ENCODE data around the gene DNAAF8. TPM values are rescaled to one million over a fixed set of nuclear protein-coding genes. Genes with fewer than 3 reads are reported as not detected.

Gene DNAAF8
- total RNA-seq, 2 donors from 2014 or later, result 0.32 to 0.43 TPM

DNA sequence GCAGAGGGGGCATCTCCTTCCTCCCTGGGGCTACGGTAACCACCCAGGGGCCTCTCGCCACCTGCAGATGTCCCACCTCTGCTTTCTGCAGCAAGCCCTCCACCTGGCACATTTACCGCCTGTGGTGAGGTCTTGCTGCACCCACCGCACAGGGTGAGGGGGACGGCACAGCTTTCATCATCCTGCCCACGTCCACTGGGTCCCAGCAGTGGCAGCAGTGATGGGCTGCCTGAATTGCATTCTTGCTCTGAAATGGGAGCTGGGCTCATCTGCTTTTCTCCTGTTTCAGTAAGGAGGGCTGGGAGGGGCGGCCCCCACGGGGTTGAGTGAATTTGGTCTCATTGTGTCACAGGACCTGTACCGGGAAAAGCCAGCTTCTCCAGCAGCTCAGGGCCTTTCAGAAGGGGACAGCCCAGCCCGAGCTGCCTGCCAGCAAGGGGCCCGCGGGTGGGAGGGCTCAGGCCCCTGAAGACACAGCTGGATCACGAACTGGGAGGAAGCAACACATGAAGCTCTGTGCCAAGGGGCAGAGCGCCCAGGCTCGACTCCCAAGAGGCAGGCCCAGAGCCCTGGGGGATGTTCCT is 12.7 kb downstream of the DNAAF8 start:
- no peak for DNase-seq (ENCODE audit: low spot score)
- intact Hi-C loops (cut with DNase I), result no loop called here

GRCh38 chr16:4747906-4748681 is 13.8 kb downstream of the DNAAF8 start:
- intact Hi-C loops (cut with DNase I), result no loop called here
- no peak for DNase-seq (ENCODE audit: low spot score)

DNA sequence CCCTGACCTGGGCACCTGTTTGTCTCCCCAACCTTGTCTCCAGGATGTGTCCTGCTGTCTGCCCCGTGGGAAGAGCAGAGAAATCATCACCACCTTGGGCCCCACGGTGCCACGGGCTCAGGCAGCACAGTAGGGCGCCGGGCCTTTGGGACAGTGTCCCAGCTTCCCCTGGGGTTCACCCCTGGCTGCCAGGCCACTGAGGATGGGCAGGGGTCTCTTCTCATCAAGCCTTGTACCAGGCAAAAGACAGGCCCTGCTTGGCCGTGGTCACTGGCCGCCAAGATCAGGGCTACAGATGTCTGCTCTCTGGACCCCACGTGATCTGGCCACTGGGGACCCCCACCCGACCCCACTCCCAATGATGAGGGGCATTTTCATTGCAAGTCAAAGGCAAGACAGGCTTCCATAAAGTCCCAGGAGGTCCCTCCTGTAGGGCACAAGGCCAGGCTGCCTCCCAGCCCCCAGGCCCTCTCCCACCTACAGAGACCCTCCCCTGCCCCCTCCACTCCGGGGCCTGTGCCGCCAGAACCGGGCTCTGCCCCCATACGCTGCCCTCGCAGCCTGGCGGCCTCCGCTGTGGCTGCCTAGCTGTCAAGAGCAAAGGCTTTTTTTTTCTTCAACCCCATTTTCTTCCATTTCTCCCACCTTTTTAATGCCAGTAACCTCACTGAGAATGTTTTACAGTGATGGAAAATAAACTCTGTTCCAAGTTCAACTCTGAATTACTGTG is 14.5 kb downstream of the DNAAF8 start:
- intact Hi-C loops (cut with DNase I), result no loop called here

DNA sequence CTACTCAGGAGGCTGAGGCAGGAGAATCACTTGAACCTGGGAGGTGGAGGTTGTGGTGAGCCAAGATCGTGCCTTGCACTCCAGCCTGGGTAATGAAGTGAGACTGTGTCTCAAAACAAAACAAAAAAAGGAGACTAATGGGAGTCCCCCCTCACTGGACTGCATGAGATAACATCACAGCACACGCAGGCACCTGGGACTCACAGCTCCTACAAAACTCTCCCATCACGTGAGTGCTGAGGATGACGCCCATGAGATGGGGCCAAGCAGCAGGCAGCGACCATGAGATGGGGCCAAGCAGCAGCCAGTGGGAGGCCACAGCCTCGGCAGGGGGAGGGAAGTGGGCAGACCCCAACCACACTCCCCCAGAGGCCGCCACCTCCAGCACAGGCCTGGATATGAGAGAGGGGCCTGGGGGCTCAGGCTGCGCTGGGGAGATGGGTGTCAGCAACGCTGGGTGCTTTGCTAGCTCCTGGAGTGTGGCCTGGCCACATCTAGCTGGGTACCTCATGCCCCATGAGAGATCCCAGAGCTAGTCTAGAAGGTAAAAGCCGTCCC is 15.4 kb downstream of the DNAAF8 start:
- intact Hi-C loops (cut with DNase I), result loop anchor here in 1 of 2 donors (2.0 kb wide), 1 partner anchor 41 kb away; no protein-coding TSS in a partner anchor

More for the DNA sequence above, 14.5 kb downstream of the DNAAF8 start:
- no peak for DNase-seq (ENCODE audit: low spot score)

DNA sequence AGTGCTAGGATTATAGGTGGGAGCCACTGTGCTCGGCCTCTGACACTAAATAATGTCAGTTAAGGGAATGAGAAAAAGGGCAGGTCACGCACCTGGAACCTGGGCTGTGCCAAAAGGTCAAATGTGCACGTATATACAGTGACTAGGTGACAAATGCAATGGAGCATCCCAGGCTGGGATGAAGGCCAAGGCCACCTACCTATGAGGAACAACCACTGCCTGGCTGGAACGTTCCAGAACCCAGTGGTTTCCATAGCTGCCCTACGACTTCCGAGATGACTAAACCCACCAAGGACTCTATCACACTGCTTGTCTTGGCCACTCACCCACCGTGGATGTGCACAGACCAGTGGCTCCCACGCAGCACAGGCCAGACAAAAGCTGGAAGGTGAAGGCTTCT is 16.6 kb downstream of the DNAAF8 start:
- intact Hi-C loops (cut with DNase I), result loop anchor here in 1 of 2 donors (2.0 kb wide), 1 partner anchor 42 kb away; no protein-coding TSS in a partner anchor
- no peak for DNase-seq (ENCODE audit: low spot score)

More for the DNA sequence above, 15.4 kb downstream of the DNAAF8 start:
- DNase-seq (ENCODE audit: low spot score), result no peak

- no peak for DNase-seq (ENCODE audit: low spot score)
- intact Hi-C loops (cut with DNase I), result no loop called here
These were observed 18.2 kb downstream of the DNAAF8 start for GRCh38 chr16:4752351-4753100.

DNA sequence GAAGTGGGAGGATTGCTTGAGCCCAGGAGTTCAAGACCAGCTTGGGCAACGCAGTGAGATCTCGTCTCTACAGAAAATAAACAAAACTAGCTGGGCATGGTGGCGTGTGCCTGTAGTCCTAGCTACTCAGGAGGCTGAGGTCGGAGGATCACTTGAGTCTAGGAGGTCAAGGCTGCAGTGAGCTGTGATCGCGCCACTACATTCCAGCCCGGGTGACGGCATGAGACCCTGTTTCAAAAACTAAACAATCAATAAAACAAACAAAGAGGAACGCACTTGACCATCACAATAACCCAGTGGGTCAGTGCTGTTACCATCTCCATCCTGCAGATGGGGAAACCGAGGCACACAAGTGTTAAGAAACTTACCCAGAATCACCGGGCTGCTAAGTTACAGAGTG is 18.9 kb downstream of the DNAAF8 start:
- no peak for DNase-seq (ENCODE audit: low spot score)
- intact Hi-C loops (cut with DNase I), result no loop called here

- DNase-seq (ENCODE audit: low spot score), result no peak
- intact Hi-C loops (cut with DNase I), result no loop called here
These were observed 20.5 kb downstream of the DNAAF8 start for GRCh38 chr16:4754865-4755264.

GRCh38 chr16:4755687-4756086 is 21.4 kb downstream of the DNAAF8 start:
- intact Hi-C loops (cut with DNase I), result no loop called here
- no peak for DNase-seq (ENCODE audit: low spot score)

GRCh38 chr16:4760221-4760910 is 26.0 kb downstream of the DNAAF8 start:
- no peak for DNase-seq (ENCODE audit: low spot score)
- intact Hi-C loops (cut with DNase I), result loop anchor here in 1 of 2 donors (10.0 kb wide), 1 partner anchor 184 kb away; no protein-coding TSS in a partner anchor

DNA sequence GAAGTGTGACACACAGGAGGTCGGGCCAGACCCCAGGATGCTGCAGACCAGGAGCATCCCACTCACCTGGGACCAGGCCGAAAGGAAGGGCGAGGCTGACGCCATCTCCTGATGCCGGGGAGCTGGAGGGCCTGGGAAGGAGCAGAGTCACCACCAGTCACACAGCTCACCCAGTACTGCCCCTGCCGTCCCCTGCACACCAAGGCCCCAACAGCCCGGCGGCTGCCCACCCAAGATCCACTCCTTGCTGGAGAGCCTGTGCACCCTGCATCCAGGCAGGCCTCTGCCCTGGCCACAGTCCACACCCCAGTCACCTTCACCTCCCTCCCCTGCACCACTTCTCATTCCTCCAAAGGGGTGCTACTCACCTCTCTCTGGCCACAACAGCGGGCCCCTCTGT is 27.9 kb downstream of the DNAAF8 start:
- intact Hi-C loops (cut with DNase I), result loop anchor here in 1 of 2 donors (10.0 kb wide), 1 partner anchor 183 kb away; no protein-coding TSS in a partner anchor
- no peak for DNase-seq (ENCODE audit: low spot score)

DNA sequence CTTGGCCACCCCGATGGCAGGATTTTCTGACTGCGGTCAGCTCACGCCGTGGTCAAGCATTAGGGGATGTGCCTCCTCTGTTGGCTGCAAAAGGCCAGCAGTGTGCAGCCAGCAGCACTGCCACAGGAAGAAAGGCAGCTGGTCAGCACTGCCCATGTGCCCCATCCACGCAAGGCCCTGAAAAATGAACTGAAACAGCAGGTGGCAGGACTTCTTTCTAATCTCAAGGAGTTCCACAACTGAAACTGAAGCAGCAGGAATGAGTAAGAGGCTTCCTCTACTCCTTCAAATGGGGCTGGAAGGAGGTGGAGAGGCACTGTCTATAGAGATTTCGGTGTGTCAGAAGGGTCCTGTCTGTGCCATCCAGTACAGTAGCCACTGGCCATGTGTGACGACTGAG is 29.5 kb downstream of the DNAAF8 start:
- intact Hi-C loops (cut with DNase I), result loop anchor here in 1 of 2 donors (10.0 kb wide), 1 partner anchor 181 kb away; no protein-coding TSS in a partner anchor
- no peak for DNase-seq (ENCODE audit: low spot score)

- intact Hi-C loops (cut with DNase I), result loop anchor here in 1 of 2 donors (10.0 kb wide), 1 partner anchor 179 kb away; no protein-coding TSS in a partner anchor
These were observed 31.5 kb downstream of the DNAAF8 start for GRCh38 chr16:4765511-4766474.

GRCh38 chr16:4766875-4767628 is 32.7 kb downstream of the DNAAF8 start, which contains the start of gene ZNF500:
TSS of gene ZNF500 (minus strand) at chr16:4767162. CDS start at chr16:4765978, 1,184 bp downstream.
- DNase-seq (ENCODE audit: low spot score), result peak; percentile 99
- intact Hi-C loops (cut with DNase I), result loop anchor here in 1 of 2 donors (10.0 kb wide), 1 partner anchor 178 kb away; no protein-coding TSS in a partner anchor

More at GRCh38 chr16:4765511-4766474, 31.5 kb downstream of the DNAAF8 start:
- no peak for DNase-seq (ENCODE audit: low spot score)

- DNase-seq (ENCODE audit: low spot score), result no peak
- intact Hi-C loops (cut with DNase I), result loop anchor here in 1 of 2 donors (10.0 kb wide), 1 partner anchor 177 kb away; no protein-coding TSS in a partner anchor
These were observed 33.7 kb downstream of the DNAAF8 start for GRCh38 chr16:4767872-4768548.
